ENCODE results near the gene SNN.

- TF ChIP-seq POLR2AphosphoS5 (IDR thresholded peaks at IDR 0.05; ENCODE audit: low read depth, low read length) (no peak), TAF1 (IDR thresholded peaks at IDR 0.05; ENCODE audit: borderline replicate concordance, insufficient read depth, low read length) (no peak), REST (IDR thresholded peaks at IDR 0.05; ENCODE audit: insufficient read depth in 1 of 2, low read depth in 2 of 2, low read length in 2 of 2) (no peak), SIN3A (IDR thresholded peaks at IDR 0.05; ENCODE audit: borderline replicate concordance, insufficient read depth, low read length) (no peak)
Measured at GRCh38 chr16:11657556-11657955, 10.7 kb upstream of the SNN start.

Data from PFSK-1 (cell line).